Panc1 (cell line): ENCODE results near the gene SEC16A. TPM values are rescaled to one million over a fixed set of nuclear protein-coding genes. Genes with fewer than 3 reads are reported as not detected.

Source experiments
- ATAC-seq: fragments of 200-7000 bp; cut with Tn5 transposase; 2 replicates; pipeline ENCODE4 v1.9.1; 2020; ENCODE audit warnings: mild to moderate bottlenecking, moderate library complexity
- BruUV-seq: library from RNA; stranded (reverse); fragments of 400-500 nt; replicated peaks from 2 replicates; lab custom pipeline; 2021; lab: Mats Ljungman, UMichigan
- CTCF ChIA-PET: fragments of 300-600 bp; sonication (Branson Sonifier 250); formaldehyde crosslinking; loops from one replicate; lab custom pipeline; 2022; ENCODE audit warnings: antibody characterized with exemption; lab: Charles Lee
- POLR2A ChIA-PET: fragments of 300-600 bp; sonication (Branson Sonifier 250); formaldehyde crosslinking; loops from one replicate; lab custom pipeline; 2022; ENCODE audit warnings: antibody characterized with exemption; lab: Charles Lee
- DNase-seq: peaks from one replicate; pipeline ENCODE4 v3.0.0-alpha.2; 2010; ENCODE audit warnings: low read depth, low spot score
- H3K27ac ChIP-seq: 2 replicates; pipeline ENCODE4 v1.5.1; 2011; ENCODE audit warnings: mild to moderate bottlenecking, low read length, inconsistent platforms
- H3K27me3 ChIP-seq: fragments of 200-500 bp; sonication (Bioruptor generic); 2 replicates; pipeline ENCODE4 v1.6.0; 2014; ENCODE audit warnings: low read length, inconsistent platforms; ENCODE audit not compliant: control insufficient read depth, insufficient read depth
- H3K36me3 ChIP-seq: fragments of 200-500 bp; sonication (Bioruptor generic); 2 replicates; pipeline ENCODE4 v1.5.1; 2014; ENCODE audit warnings: inconsistent platforms, mild to moderate bottlenecking, low read length, moderate library complexity; ENCODE audit not compliant: control insufficient read depth, insufficient read depth
- H3K4me1 ChIP-seq: 2 replicates; pipeline ENCODE4 v1.5.1; 2011; ENCODE audit warnings: inconsistent platforms, mild to moderate bottlenecking, low read length, moderate library complexity; ENCODE audit not compliant: control insufficient read depth, insufficient read depth
- H3K4me3 ChIP-seq, 2 experiments: 2 replicates each; pipeline ENCODE4 v1.5.1; 2011 to 2012; ENCODE audit warnings: low read depth in 2 of 2, low read length in 2 of 2, mild to moderate bottlenecking in 2 of 2, inconsistent platforms in 1 of 2, moderate library complexity in 1 of 2
- H3K9me3 ChIP-seq: fragments of 200-500 bp; sonication (Bioruptor generic); 2 replicates; pipeline ENCODE4 v1.5.1; 2014; ENCODE audit warnings: low read depth, mild to moderate bottlenecking, inconsistent platforms, low read length, moderate library complexity; ENCODE audit not compliant: control insufficient read depth, insufficient read depth
- CTCF ChIP-seq: fragments of 450-650 bp; IDR thresholded peaks from 2 replicates; pipeline ENCODE4 v1.5.1; 2017; ENCODE audit warnings: mild to moderate bottlenecking
- POLR2AphosphoS5 ChIP-seq: IDR thresholded peaks from 2 replicates; pipeline ENCODE4 v1.6.1; 2012; ENCODE audit warnings: mild to moderate bottlenecking, low read depth, low read length, moderate library complexity
- REST ChIP-seq, 2 experiments: IDR thresholded peaks; 2 replicates each; pipeline ENCODE4 v1.6.1; 2011 to 2012; ENCODE audit warnings: low read depth in 2 of 2, control low read depth in 1 of 2, low read length in 1 of 2, mild to moderate bottlenecking in 1 of 2, moderate library complexity in 1 of 2; ENCODE audit not compliant: insufficient read depth in 1 of 2
- SIN3A ChIP-seq: IDR thresholded peaks from 2 replicates; pipeline ENCODE4 v1.6.1; 2012; ENCODE audit warnings: low read depth, mild to moderate bottlenecking, low read length, moderate library complexity, borderline replicate concordance; ENCODE audit not compliant: insufficient read depth
- TCF7L2 ChIP-seq: IDR thresholded peaks from 2 replicates; pipeline ENCODE4 v1.6.1; 2011; ENCODE audit warnings: mild to moderate bottlenecking, low read depth, low read length, inconsistent platforms
- in situ Hi-C: cut with HindIII; loops from 2 replicates; pipeline ENCODE4 v1.10.0; 2016; ENCODE audit warnings: low sequenced_read_pairs, low pct_unique_long_range_greater_than_20kb
- intact Hi-C: fragments of 100-400 bp; cut with micrococcal nuclease; formaldehyde crosslinking; loops from one replicate; pipeline ENCODE4 v1.10.0; 2022; ENCODE audit not compliant: unreplicated experiment
- total RNA-seq: library from RNA; stranded (reverse); gene quantifications from one replicate; pipeline ENCODE4 v1.2.1, GENCODE V29; 2021; ENCODE audit not compliant: unreplicated experiment

SEC16A gene
- total RNA-seq, 1 experiment from 2014 or later: 76.5 TPM

- DNase-seq: no peak
- intact Hi-C loops: no loop called here
- ChIA-PET CTCF (interaction anchor here (0.5 to 0.6 kb wide), 2 partner anchors 42 to 263 kb away, joined by 5 to 8 read pairs; no protein-coding TSS in a partner anchor), POLR2A (no interaction called here)
- Histone ChIP-seq H3K36me3 (no peaks in the 10 kb centered on the region; the same call in 1 of the 2 replicates), H3K4me1 (no peaks in the 10 kb centered on the region), H3K27ac (peak overlapping the region; percentile 54), H3K27me3 (no peaks in the 10 kb centered on the region), H3K4me3 (peak overlapping the region; percentile 62 to 69), H3K9me3 (no peaks in the 10 kb centered on the region)
- TF ChIP-seq POLR2AphosphoS5 (no peak), TCF7L2 (no peak), REST (IDR thresholded peaks at IDR 0.05; ENCODE audit: insufficient read depth in 1 of 2, low read depth in 2 of 2, low read length in 1 of 2) (no peak), SIN3A (no peak), CTCF (no peak)
- in situ Hi-C loops: no loop called here
- no TSS peak for BruUV-seq
- peak; percentile 57 for ATAC-seq
Measured at GRCh38 chr9:136438548-136439480, 44.0 kb downstream of the SEC16A start.

- H3K9me3 ChIP-seq: no peaks in the 10 kb centered on the region
- H3K4me1 ChIP-seq: no peaks in the 10 kb centered on the region
- H3K36me3 ChIP-seq: no peaks in the 10 kb centered on the region; the same call in 1 of the 2 replicates
- TF ChIP-seq POLR2AphosphoS5 (no peak), TCF7L2 (no peak), SIN3A (no peak), REST (IDR thresholded peaks at IDR 0.05; ENCODE audit: insufficient read depth in 1 of 2, low read depth in 2 of 2, low read length in 1 of 2) (no peak), CTCF (no peak)
- ChIA-PET CTCF (interaction anchor here (0.6 kb wide), 2 partner anchors 42 to 127 kb away, joined by 3 to 8 read pairs; no protein-coding TSS in a partner anchor), POLR2A (no interaction called here)
- ATAC-seq (no peak; the same call in 1 of the 2 replicates), DNase-seq (no peak)
- no peaks in the 10 kb centered on the region for H3K27me3 ChIP-seq
- H3K4me3 ChIP-seq: peak overlapping the region; percentile 62 to 69
- in situ Hi-C loops (no loop called here), intact Hi-C loops (no loop called here)
- no TSS peak for BruUV-seq
- peak overlapping the region; percentile 23 for H3K27ac ChIP-seq
Measured at GRCh38 chr9:136437839-136438547, 44.8 kb downstream of the SEC16A start.
